Activated T-helper 17 cell treated with anti-CD3 and anti-CD28 coated beads, Interleukin-2, amount 50 U/mL, for 72 hours (primary cell): ENCODE data around the gene LAMA5. TPM values are rescaled to one million over a fixed set of nuclear protein-coding genes. Genes with fewer than 3 reads are reported as not detected.

Experiments used
- ATAC-seq: fragments of 150-1000 bp; cut with Tn5 transposase; replicated peaks from 2 replicates; pipeline ENCODE4 v1.10.0; 2021; ENCODE audit warnings: mild to moderate bottlenecking, moderate library complexity
- H3K27ac Mint-ChIP-seq: one replicate; pipeline ENCODE4 v1.8.0; 2022; ENCODE audit warnings: mixed read lengths
- H3K27me3 Mint-ChIP-seq: one replicate; pipeline ENCODE4 v1.8.0; 2022; ENCODE audit warnings: mixed read lengths
- H3K36me3 Mint-ChIP-seq: one replicate; pipeline ENCODE4 v1.8.0; 2022; ENCODE audit warnings: low read depth, mild to moderate bottlenecking, mixed read lengths
- H3K4me1 Mint-ChIP-seq: one replicate; pipeline ENCODE4 v1.8.0; 2022; ENCODE audit warnings: mixed read lengths
- H3K4me3 Mint-ChIP-seq: one replicate; pipeline ENCODE4 v1.8.0; 2022; ENCODE audit warnings: mild to moderate bottlenecking, mixed read lengths
- H3K9me3 Mint-ChIP-seq: one replicate; pipeline ENCODE4 v1.8.0; 2022; ENCODE audit warnings: mixed read lengths
- total RNA-seq, 2 donors: library from RNA; stranded (reverse); gene quantifications; one replicate each; pipeline ENCODE4 v1.2.3, GENCODE V29; 2022

LAMA5 gene
- total RNA-seq: under 1 TPM; 0.29 to 0.39 TPM

DNA sequence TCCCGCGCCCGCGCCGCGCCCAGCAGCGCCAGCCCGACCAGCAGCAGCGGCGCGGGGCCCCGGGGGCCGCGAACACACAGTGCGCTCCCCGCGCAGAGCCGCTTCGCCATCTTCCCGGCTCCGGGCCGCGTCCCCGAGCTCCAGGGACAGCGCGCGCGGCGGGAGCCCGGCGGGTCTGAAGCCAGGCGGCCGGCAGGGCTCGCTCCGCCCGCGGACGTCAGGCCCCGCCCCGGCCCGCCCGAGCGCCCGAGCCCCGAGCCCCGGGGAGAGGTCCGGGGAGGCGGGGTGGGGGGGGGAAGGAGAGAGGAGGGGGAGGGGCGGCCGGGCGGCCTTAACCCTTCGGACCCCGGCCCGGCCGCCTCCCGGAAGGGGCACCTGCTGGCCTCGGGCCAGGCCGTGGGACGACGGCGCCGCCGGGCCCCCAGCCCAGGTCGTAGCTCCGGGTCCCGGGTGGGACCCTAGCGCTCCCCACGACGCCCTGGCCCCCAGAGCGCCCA lies at the start of gene LAMA5:
TSS of gene LAMA5 (minus strand) at position 177 of the 497 bp plus-strand sequence. CDS start at position 110, 67 bp downstream.
- peak; percentile 46 for ATAC-seq
- Mint-ChIP-seq H3K27me3 (peaks cover 17% of the 10 kb centered on the region), H3K27ac (no peak within 1 kb of the TSS), H3K9me3 (no peaks in the 10 kb centered on the region), H3K4me1 (no peaks in the 10 kb centered on the region), H3K4me3 (peak within 1 kb of the TSS; percentile 59), H3K36me3 (no peaks in the 10 kb centered on the region)

DNA sequence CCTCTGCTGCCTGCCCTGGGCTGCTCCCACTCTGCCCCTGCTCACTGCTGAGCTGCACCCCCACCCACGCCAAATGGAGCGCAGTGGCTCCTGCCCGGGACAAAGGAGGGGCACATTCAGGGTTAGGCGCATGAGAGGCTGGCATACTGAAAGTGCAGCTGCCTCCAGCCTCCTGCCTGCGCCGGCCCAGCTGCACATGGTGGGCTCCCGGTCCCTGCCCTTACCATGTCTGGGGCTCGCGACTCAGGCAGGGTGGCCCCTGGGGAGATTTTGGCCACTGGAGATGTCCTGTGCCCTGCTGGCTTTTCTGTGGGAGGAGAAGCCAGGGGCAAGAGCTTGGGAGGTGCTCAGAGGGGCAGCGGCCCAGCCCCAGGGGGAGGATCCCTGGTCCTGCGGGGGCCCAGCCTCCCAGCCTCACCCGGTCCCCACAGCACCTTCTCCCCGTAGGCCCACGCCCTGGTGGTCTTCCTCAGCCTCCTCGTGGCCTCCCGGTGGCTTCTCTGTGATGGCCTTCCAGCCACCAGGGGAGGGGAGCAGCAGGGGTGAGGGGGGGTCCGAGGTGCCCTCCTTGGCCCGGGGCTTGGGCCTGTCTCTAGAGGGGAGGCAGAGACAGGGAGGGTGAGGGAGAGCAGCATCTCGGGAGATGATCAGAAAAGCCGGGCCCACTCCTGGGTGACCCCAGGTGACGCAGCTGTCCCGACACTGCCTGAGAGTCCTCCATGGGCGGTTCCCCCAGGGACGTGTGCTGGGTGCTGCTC lies 48.4 kb upstream of the LAMA5 start:
- no peak overlapping the region for H3K4me3 Mint-ChIP-seq
- H3K27ac Mint-ChIP-seq: no peak overlapping the region
- no peaks in the 10 kb centered on the region for H3K36me3 Mint-ChIP-seq
- H3K9me3 Mint-ChIP-seq: no peaks in the 10 kb centered on the region
- ATAC-seq: no peak
- no peaks in the 10 kb centered on the region for H3K27me3 Mint-ChIP-seq
- H3K4me1 Mint-ChIP-seq: no peaks in the 10 kb centered on the region

- no peak overlapping the region for H3K27ac Mint-ChIP-seq
- no peaks in the 10 kb centered on the region for H3K27me3 Mint-ChIP-seq
- H3K4me1 Mint-ChIP-seq: no peaks in the 10 kb centered on the region
- H3K36me3 Mint-ChIP-seq: no peaks in the 10 kb centered on the region
- ATAC-seq: no peak
- H3K9me3 Mint-ChIP-seq: no peaks in the 10 kb centered on the region
- no peak overlapping the region for H3K4me3 Mint-ChIP-seq
Measured at GRCh38 chr20:62413896-62414481, 46.9 kb upstream of the LAMA5 start.

DNA sequence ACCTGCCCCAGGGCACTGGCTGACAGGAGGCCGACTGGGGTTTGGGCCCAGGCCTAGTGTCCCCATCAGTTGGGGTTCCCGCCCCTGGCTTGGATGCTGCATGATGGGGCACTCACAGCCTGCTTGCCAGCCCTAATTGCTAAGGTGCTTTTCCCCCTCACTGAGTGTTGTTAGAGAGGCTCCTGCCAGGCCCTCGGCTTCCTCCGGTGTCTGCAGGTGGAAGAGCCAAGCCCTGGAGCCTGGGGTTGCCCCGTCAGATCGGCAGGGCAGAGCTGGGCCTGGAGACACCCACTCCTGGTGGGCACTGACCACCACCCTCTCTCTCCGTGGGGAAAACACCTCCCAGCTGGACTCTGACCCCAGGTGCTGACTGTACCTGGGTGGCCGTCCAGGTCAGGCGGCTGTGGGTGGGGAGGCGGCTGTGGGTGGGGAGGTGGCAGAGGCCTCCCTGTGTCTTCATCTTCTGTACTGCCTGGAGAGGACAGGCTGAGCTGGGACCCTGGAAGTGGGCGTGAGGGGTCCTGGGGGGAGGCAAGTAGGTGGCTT lies 46.0 kb upstream of the LAMA5 start:
- Mint-ChIP-seq H3K27ac (no peak overlapping the region), H3K9me3 (no peaks in the 10 kb centered on the region), H3K36me3 (no peaks in the 10 kb centered on the region), H3K4me3 (no peak overlapping the region), H3K4me1 (no peaks in the 10 kb centered on the region), H3K27me3 (no peaks in the 10 kb centered on the region)
- no peak for ATAC-seq

- no peak for ATAC-seq
- Mint-ChIP-seq H3K4me1 (no peaks in the 10 kb centered on the region), H3K9me3 (no peaks in the 10 kb centered on the region), H3K4me3 (no peak overlapping the region), H3K27me3 (no peaks in the 10 kb centered on the region), H3K27ac (no peak overlapping the region), H3K36me3 (no peaks in the 10 kb centered on the region)
Measured at GRCh38 chr20:62412194-62413024, 45.3 kb upstream of the LAMA5 start.

- Mint-ChIP-seq H3K9me3 (no peaks in the 10 kb centered on the region), H3K4me1 (no peaks in the 10 kb centered on the region), H3K4me3 (no peak overlapping the region), H3K27ac (no peak overlapping the region), H3K27me3 (no peaks in the 10 kb centered on the region), H3K36me3 (no peaks in the 10 kb centered on the region)
- no peak for ATAC-seq
Measured at GRCh38 chr20:62411479-62412193, 44.5 kb upstream of the LAMA5 start.

DNA sequence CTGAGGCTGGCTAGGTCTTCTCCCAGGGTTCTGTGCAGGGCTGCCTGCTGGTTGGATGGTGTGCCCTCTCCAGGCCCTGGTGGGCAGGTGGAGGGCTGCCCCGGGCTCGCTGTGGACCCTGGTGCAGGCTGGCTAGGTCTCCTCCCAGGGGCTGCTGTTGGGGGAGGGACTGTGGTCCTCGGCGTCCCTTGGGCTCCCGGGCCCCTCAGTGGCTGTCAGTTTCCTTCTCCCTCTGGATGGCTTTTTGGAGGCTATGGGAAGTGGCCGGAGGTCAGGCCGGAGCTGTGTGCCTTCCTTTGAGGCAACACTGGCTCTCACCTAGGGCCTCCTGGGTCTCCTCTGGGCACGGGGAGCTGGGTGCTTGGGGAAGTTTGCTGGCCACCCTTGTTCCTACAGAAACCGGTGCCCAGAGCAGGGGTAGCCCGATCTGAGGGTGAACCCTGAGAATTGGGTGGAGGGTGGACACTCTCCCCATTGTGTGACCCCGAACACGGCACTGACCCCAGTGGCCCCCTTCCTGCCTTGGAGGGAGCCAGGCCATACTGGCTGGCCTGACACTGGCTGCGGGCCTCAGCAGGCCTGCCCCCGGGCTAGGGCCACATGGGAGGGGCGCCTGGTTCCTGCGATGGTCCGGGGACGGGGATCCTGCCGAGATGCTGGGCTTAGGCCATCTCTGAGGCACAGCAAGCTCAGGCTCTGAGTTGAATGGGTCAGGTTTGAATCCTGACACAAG lies 43.8 kb upstream of the LAMA5 start:
- Mint-ChIP-seq H3K27me3 (no peaks in the 10 kb centered on the region), H3K4me1 (peaks cover 3% of the 10 kb centered on the region), H3K9me3 (no peaks in the 10 kb centered on the region), H3K27ac (no peak overlapping the region), H3K36me3 (no peaks in the 10 kb centered on the region), H3K4me3 (no peak overlapping the region)
- no peak for ATAC-seq

- ATAC-seq: no peak
- H3K9me3 Mint-ChIP-seq: no peaks in the 10 kb centered on the region
- H3K4me1 Mint-ChIP-seq: peaks cover 5% of the 10 kb centered on the region
- no peaks in the 10 kb centered on the region for H3K36me3 Mint-ChIP-seq
- H3K4me3 Mint-ChIP-seq: no peak overlapping the region
- H3K27me3 Mint-ChIP-seq: no peaks in the 10 kb centered on the region
- H3K27ac Mint-ChIP-seq: no peak overlapping the region
Measured at GRCh38 chr20:62409931-62410745, 43.0 kb upstream of the LAMA5 start.

DNA sequence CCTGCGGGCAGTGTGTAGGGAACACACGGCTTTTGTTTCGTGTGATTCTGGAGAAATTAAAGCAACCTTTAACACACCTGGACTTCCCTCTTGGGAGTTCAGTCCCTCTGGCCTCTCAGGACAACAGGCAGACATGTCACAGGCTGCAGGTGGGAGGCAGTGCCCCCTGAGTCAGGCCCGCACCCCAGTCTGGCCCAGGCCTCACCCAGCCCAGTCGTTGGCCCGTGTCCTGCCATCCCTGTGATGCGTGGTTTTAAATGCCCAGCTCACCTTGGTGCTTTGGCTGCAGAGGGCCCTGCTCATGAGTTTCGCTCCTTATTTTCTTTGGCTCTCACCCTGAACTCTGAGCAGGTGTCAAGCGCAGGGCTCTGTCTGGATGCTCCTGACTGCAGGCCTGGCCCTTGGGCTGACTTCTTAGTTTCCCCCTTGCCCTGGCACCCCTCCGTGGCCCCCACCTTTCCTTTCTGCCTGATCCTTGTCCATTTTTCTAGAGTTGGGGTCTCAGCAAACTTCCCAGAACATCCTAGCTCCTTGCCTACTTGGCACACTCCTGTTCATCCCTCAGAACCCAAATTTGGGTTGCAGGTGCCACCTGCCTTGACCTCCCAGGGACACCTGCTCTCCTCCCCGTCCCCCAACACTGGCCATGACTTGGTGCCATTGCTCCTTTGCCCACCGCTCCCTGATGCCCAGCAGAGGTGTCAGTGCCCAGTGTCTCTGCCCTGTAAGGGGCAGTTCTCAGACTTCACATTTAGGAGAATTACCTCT lies 42.2 kb upstream of the LAMA5 start:
- H3K27ac Mint-ChIP-seq: no peak overlapping the region
- H3K4me3 Mint-ChIP-seq: peak overlapping the region; percentile 10
- H3K36me3 Mint-ChIP-seq: no peaks in the 10 kb centered on the region
- H3K9me3 Mint-ChIP-seq: no peaks in the 10 kb centered on the region
- ATAC-seq: no peak
- peaks cover 5% of the 10 kb centered on the region for H3K4me1 Mint-ChIP-seq
- no peaks in the 10 kb centered on the region for H3K27me3 Mint-ChIP-seq

DNA sequence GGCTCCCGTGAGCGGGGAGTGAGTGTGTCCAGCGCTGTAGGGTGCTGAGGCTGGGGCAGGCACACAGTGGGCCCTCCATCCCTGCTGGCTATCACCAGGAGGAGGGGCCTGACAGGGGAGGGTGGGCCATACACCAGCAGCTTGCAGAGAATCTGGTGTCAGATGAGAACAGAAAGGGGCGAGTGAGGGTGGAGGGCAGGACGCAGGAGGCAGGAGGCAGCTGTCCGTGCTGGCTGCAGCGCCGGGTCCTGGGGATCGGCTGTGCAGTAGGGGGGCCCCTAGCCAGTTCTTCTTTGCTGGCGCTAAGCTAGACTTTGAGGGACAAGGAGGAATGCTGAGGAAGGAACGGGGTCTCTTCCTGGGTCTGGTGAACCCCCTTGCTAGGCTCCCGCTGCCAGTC lies 41.5 kb upstream of the LAMA5 start:
- Mint-ChIP-seq H3K27me3 (no peaks in the 10 kb centered on the region), H3K27ac (no peak overlapping the region), H3K36me3 (no peaks in the 10 kb centered on the region), H3K4me1 (peaks cover 5% of the 10 kb centered on the region), H3K4me3 (no peak overlapping the region), H3K9me3 (no peaks in the 10 kb centered on the region)
- no peak for ATAC-seq

- Mint-ChIP-seq H3K4me3 (peak overlapping the region; percentile 63), H3K36me3 (no peaks in the 10 kb centered on the region), H3K4me1 (peaks cover 5% of the 10 kb centered on the region), H3K27ac (no peak overlapping the region), H3K9me3 (no peaks in the 10 kb centered on the region), H3K27me3 (no peaks in the 10 kb centered on the region)
- ATAC-seq: no peak
Measured at GRCh38 chr20:62408055-62408454, 40.9 kb upstream of the LAMA5 start.

DNA sequence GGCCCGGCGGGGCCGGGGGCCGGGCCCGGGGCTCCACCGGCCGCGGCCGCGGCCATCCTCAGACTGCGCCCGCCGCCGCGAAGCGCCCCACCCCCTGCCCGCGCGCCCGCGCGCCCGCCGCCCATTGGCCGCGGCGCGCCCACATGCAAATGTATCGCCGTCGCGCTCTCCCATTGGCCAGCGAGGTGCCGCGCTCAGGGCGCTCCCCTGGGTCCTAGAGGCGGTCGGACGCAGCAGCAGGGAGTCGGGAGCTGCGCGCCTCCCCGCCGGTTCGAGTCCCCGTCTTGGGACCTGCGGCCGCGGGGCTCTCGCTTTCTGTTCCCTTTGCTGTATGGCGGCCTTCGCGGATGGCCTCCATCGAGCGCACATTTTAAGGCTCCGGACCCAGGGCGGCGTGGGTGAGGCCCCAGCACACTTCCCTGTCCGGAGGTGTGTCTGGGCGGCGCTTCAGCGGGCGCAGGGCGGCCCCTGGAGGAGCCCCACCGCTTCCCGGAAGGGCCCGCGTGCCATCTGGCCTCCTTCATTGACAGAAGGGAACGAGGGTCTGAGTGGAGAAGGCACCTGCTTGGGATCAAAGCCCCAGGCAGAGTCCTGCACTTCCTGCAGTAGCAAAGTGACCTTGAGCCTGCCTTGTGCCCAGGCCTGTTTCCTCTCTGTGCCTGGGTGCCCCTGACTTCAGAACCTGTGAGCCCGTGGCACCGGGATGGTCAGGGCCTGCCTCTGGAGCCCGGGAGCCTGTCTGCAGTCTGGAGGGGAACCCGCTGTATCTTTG lies 40.3 kb upstream of the LAMA5 start, which contains the start of gene CABLES2:
TSS of gene CABLES2 (minus strand) at position 65 of the 772 bp plus-strand sequence. CDS start at position 56, 9 bp downstream.
- peaks cover 5% of the 10 kb centered on the region for H3K4me1 Mint-ChIP-seq
- H3K27me3 Mint-ChIP-seq: no peaks in the 10 kb centered on the region
- ATAC-seq: peak; percentile 97
- H3K36me3 Mint-ChIP-seq: no peaks in the 10 kb centered on the region
- H3K27ac Mint-ChIP-seq: peak within 1 kb of the TSS; percentile 85
- no peaks in the 10 kb centered on the region for H3K9me3 Mint-ChIP-seq
- H3K4me3 Mint-ChIP-seq: peak within 1 kb of the TSS; percentile 72
